ENCODE measurements around the gene TMEM140.
"Not testable (repeated sequence)": the region's sequence is repeated elsewhere in the genome, so short reads cannot be mapped to it uniquely, and the experiment has no call there.

Gene TMEM140

GRCh38 chr7:135109976-135110375 is 37.9 kb upstream of the TMEM140 start:
- Histone ChIP-seq H3K27me3 (no peaks in the 10 kb centered on the region), H3K36me3 (no peaks in the 10 kb centered on the region)
- no peak for TF ChIP-seq CTCF (IDR thresholded peaks at IDR 0.05)

GRCh38 chr7:135111379-135111778 is 36.5 kb upstream of the TMEM140 start:
- TF ChIP-seq CTCF (IDR thresholded peaks at IDR 0.05) = no peak

More at GRCh38 chr7:135109976-135110375, 37.9 kb upstream of the TMEM140 start:
- Histone ChIP-seq H3K4me3 (ENCODE audit: low read depth in 1 of 2, low read length in 1 of 2) (no peak overlapping the region), H3K9me3 (no peaks in the 10 kb centered on the region), H3K4me1 (ENCODE audit: control insufficient read depth in 1 of 2, insufficient read depth in 1 of 2, low read depth in 1 of 2, low read length in 1 of 2) (no peaks in the 10 kb centered on the region), H3K27ac (no peak overlapping the region)

GRCh38 chr7:135114622-135115021 is 33.2 kb upstream of the TMEM140 start:
- no peak overlapping the region for H3K4me3 ChIP-seq (ENCODE audit: low read depth in 1 of 2, low read length in 1 of 2)
- no peaks in the 10 kb centered on the region for H3K4me1 ChIP-seq (ENCODE audit: control insufficient read depth in 1 of 2, insufficient read depth in 1 of 2, low read depth in 1 of 2, low read length in 1 of 2)
- no peaks in the 10 kb centered on the region for H3K27me3 ChIP-seq
- no peaks in the 10 kb centered on the region for H3K36me3 ChIP-seq
- no peak for TF ChIP-seq CTCF (IDR thresholded peaks at IDR 0.05)
- H3K9me3 ChIP-seq = no peaks in the 10 kb centered on the region
- H3K27ac ChIP-seq = no peak overlapping the region

More at GRCh38 chr7:135111379-135111778, 36.5 kb upstream of the TMEM140 start:
- no peaks in the 10 kb centered on the region for H3K9me3 ChIP-seq
- H3K27ac ChIP-seq = no peak overlapping the region
- H3K4me1 ChIP-seq (ENCODE audit: control insufficient read depth in 1 of 2, insufficient read depth in 1 of 2, low read depth in 1 of 2, low read length in 1 of 2) = no peaks in the 10 kb centered on the region
- H3K36me3 ChIP-seq = no peaks in the 10 kb centered on the region
- no peaks in the 10 kb centered on the region for H3K27me3 ChIP-seq
- H3K4me3 ChIP-seq (ENCODE audit: low read depth in 1 of 2, low read length in 1 of 2) = no peak overlapping the region

GRCh38 chr7:135117096-135117495 is 30.8 kb upstream of the TMEM140 start:
- H3K27ac ChIP-seq = no peak overlapping the region
- H3K9me3 ChIP-seq = peaks cover 5% of the 10 kb centered on the region
- no peaks in the 10 kb centered on the region for H3K36me3 ChIP-seq
- no peak overlapping the region for H3K4me3 ChIP-seq (ENCODE audit: low read depth in 1 of 2, low read length in 1 of 2)
- H3K4me1 ChIP-seq (ENCODE audit: control insufficient read depth in 1 of 2, insufficient read depth in 1 of 2, low read depth in 1 of 2, low read length in 1 of 2) = no peaks in the 10 kb centered on the region
- no peaks in the 10 kb centered on the region for H3K27me3 ChIP-seq
- no peak for TF ChIP-seq CTCF (IDR thresholded peaks at IDR 0.05)

GRCh38 chr7:135121868-135122267 is 26.0 kb upstream of the TMEM140 start:
- Histone ChIP-seq H3K27ac (no peak overlapping the region), H3K9me3 (peaks cover 5% of the 10 kb centered on the region), H3K4me3 (ENCODE audit: low read depth in 1 of 2, low read length in 1 of 2) (no peak overlapping the region), H3K36me3 (no peaks in the 10 kb centered on the region), H3K27me3 (no peaks in the 10 kb centered on the region), H3K4me1 (ENCODE audit: control insufficient read depth in 1 of 2, insufficient read depth in 1 of 2, low read depth in 1 of 2, low read length in 1 of 2) (no peaks in the 10 kb centered on the region)
- no peak for TF ChIP-seq CTCF (IDR thresholded peaks at IDR 0.05)

GRCh38 chr7:135124631-135125030 is 23.2 kb upstream of the TMEM140 start:
- not testable (repeated sequence) for H3K27ac ChIP-seq; H3K9me3 ChIP-seq; H3K36me3 ChIP-seq; H3K4me3 ChIP-seq (ENCODE audit: low read depth in 1 of 2, low read length in 1 of 2); H3K27me3 ChIP-seq; H3K4me1 ChIP-seq (ENCODE audit: control insufficient read depth in 1 of 2, insufficient read depth in 1 of 2, low read depth in 1 of 2, low read length in 1 of 2)

All from neutrophil (primary cell).